Measurements from ENCODE around the gene MRGPRX3. TPM values are rescaled to one million over a fixed set of nuclear protein-coding genes. Genes with fewer than 3 reads are reported as not detected.

The MRGPRX3 gene
- total and polyA plus RNA-seq, 2 of the 4 experiments (the other 2 are of a cell fraction), result not detected

DNA sequence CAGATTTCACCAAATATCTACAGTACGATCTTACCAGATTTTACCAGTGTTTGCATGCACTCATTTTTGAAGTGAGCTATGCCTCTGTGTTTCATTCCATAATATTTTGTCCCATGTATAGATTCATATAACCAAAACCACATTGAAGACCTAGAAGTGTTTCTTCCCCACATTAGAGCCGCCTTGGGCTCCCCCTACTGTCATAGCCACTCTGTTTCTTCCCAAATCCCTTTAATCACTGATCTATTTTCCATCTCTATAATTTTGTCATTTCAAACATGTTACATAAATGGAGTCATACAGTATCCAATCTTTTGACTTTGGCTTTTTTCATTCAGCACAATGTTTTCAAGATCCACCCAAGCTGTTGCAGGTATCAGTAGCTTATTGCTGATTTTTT, 12.7 kb downstream of the MRGPRX3 start:
- DNase-seq (no peak), ATAC-seq (ENCODE audit: low read depth) (no peak)
- ChIA-PET CTCF (no interaction called here), POLR2A (ENCODE audit: unreplicated experiment) (no interaction called here)
- Histone ChIP-seq H3K36me3 (ENCODE audit: control insufficient read depth, insufficient read depth, low read length) (no peaks in the 10 kb centered on the region), H3K14ac (replicated peaks; ENCODE audit: low read depth, low read length) (no peak overlapping the region), H3K4ac (ENCODE audit: low read depth, low read length) (no peak overlapping the region), H2BK15ac (ENCODE audit: low read depth, low read length) (no peak overlapping the region), H4K91ac (ENCODE audit: insufficient read depth, low read depth, low read length) (no peak overlapping the region), H2BK5ac (ENCODE audit: low read depth, low read length, poor library complexity, severe bottlenecking) (no peak overlapping the region), H2BK20ac (ENCODE audit: low read depth, low read length) (no peak overlapping the region), H3K9me1 (ENCODE audit: insufficient read depth, low read length) (no peaks in the 10 kb centered on the region), H4K5ac (ENCODE audit: low read depth, low read length) (no peak overlapping the region), H3K23ac (ENCODE audit: low read depth, low read length) (no peak overlapping the region), H3K27me3 (ENCODE audit: control insufficient read depth, insufficient read depth, low read length) (no peaks in the 10 kb centered on the region), H4K8ac (ENCODE audit: low read depth in 2 of 2, low read length in 2 of 2) (no peak overlapping the region), H2BK120ac (ENCODE audit: low read depth, low read length) (no peak overlapping the region), H3K79me1 (ENCODE audit: low read depth in 1 of 2, low read length in 2 of 2) (no peaks in the 10 kb centered on the region), H3K4me2 (ENCODE audit: low read depth, low read length) (no peak overlapping the region), H2AK9ac (replicated peaks; ENCODE audit: low read depth, low read length, poor library complexity) (no peak overlapping the region), H3K27ac (ENCODE audit: insufficient read depth, low read length) (no peak overlapping the region), H2AFZ (replicated peaks; ENCODE audit: low read length, poor library complexity) (no peak overlapping the region), H3K18ac (ENCODE audit: low read depth, low read length) (no peak overlapping the region), H3K9ac (ENCODE audit: low read depth, low read length) (no peak overlapping the region), H3K4me3 (ENCODE audit: insufficient read depth, low read depth, low read length) (no peak overlapping the region), H3K9me3 (ENCODE audit: control insufficient read depth, insufficient read depth, low read length) (no peaks in the 10 kb centered on the region), H3K4me1 (ENCODE audit: control insufficient read depth, insufficient read depth, low read length) (no peaks in the 10 kb centered on the region), H4K20me1 (ENCODE audit: insufficient read depth, low read length) (no peaks in the 10 kb centered on the region), H2AK5ac (ENCODE audit: low read depth, low read length) (no peak overlapping the region), H3K56ac (ENCODE audit: extremely low read depth, insufficient read depth, low read length) (no peak overlapping the region)
- no TSS peak for BruUV-seq (replicated peaks)
- WGBS, 2 experiments (ENCODE audit: extremely low coverage in 2 of 2, insufficient read length in 1 of 2), result 80% methylated on average over 2 of the region's 2 CpGs; no CpG with 5 or more reads in 1 of the 2 experiments
- TF ChIP-seq POLR2A (IDR thresholded peaks at IDR 0.05; ENCODE audit: low read depth, low read length) (no peak), RFX5 (IDR thresholded peaks at IDR 0.05; ENCODE audit: low read depth, low read length) (no peak), RAD21 (IDR thresholded peaks at IDR 0.05; ENCODE audit: low read length) (no peak), BHLHE40 (IDR thresholded peaks at IDR 0.05; ENCODE audit: low read depth, low read length) (no peak), NFE2L2 (IDR thresholded peaks at IDR 0.05; ENCODE audit: low read depth, low read length) (no peak), CEBPB (IDR thresholded peaks at IDR 0.05; ENCODE audit: low read depth, low read length) (no peak), RCOR1 (IDR thresholded peaks at IDR 0.05; ENCODE audit: insufficient replicate concordance, low read length) (no peak), MAZ (IDR thresholded peaks at IDR 0.05; ENCODE audit: borderline replicate concordance, low read depth, low read length) (no peak)
- TF ChIP-seq, protein P1, sequence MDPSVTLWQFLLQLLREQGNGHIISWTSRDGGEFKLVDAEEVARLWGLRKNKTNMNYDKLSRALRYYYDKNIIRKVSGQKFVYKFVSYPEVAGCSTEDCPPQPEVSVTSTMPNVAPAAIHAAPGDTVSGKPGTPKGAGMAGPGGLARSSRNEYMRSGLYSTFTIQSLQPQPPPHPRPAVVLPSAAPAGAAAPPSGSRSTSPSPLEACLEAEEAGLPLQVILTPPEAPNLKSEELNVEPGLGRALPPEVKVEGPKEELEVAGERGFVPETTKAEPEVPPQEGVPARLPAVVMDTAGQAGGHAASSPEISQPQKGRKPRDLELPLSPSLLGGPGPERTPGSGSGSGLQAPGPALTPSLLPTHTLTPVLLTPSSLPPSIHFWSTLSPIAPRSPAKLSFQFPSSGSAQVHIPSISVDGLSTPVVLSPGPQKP (IDR thresholded peaks at IDR 0.05; ENCODE audit: borderline replicate concordance, low read depth, low read length), result no peak
- intact Hi-C loops (cut with micrococcal nuclease), result loop anchor here (2.0 kb wide), 1 partner anchor 152 kb away; no protein-coding TSS in a partner anchor
- in situ Hi-C loops (cut with MboI; ENCODE audit: low sequenced_read_pairs), result no loop called here
- dilution Hi-C loops (cut with HindIII; ENCODE audit: low sequenced_read_pairs, unreplicated experiment), result no loop called here

Data from IMR-90 (cell line).